ENCODE data around the gene DBN1.

DBN1 gene

DNA sequence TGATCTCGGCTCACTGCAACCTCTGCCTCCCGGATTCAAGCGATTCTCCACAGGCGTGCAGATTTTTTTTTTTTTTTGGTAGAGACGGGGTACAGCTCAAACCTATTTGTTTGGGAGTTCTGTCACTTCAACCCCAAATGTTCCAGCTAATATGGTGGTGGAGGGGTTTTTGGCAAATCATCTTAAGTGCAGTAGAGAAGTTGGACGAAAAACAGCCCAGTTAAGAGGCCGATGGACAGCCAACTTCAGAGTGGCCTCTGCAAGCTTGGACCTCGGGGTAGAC is 27.6 kb downstream of the DBN1 start:
- Histone ChIP-seq H3K4me3 (ENCODE audit: low read depth, low read length) (no peak overlapping the region), H3K4me1 (ENCODE audit: control insufficient read depth in 1 of 2, insufficient read depth in 2 of 2, low read length in 2 of 2) (peaks cover 5 to 15% of the 10 kb centered on the region in 2 experiments), H3K27ac (ENCODE audit: low read depth, low read length) (no peak overlapping the region), H4K12ac (ENCODE audit: low read depth, low read length) (no peak overlapping the region), H2BK12ac (ENCODE audit: low read length) (no peak overlapping the region), H3K79me2 (ENCODE audit: control insufficient read depth, insufficient read depth, low read length, poor library complexity) (no peaks in the 10 kb centered on the region), H2AFZ (ENCODE audit: insufficient read depth, low read length, poor library complexity) (no peak overlapping the region), H3K9me3 (ENCODE audit: insufficient read depth, low read depth, low read length) (peaks cover 6% of the 10 kb centered on the region), H3K23ac (ENCODE audit: low read length) (no peak overlapping the region), H3K79me1 (ENCODE audit: low read length) (peaks cover 2% of the 10 kb centered on the region), H2AK5ac (ENCODE audit: low read length) (no peak overlapping the region), H2BK120ac (ENCODE audit: insufficient read depth, low read length, poor library complexity) (no peak overlapping the region), H3K36me3 (ENCODE audit: control insufficient read depth in 1 of 2, insufficient read depth in 2 of 2, low read length in 2 of 2) (peaks cover 14 to 16% of the 10 kb centered on the region in 2 experiments), H4K91ac (ENCODE audit: low read depth, low read length) (no peak overlapping the region), H3K27me3 (ENCODE audit: insufficient read depth, low read length) (peaks cover 6% of the 10 kb centered on the region), H3K4ac (ENCODE audit: low read depth, low read length) (no peak overlapping the region), H3K18ac (ENCODE audit: low read length) (no peak overlapping the region), H3K4me2 (ENCODE audit: low read length) (no peak overlapping the region), H3K9ac (ENCODE audit: low read length) (no peak overlapping the region), H3K14ac (ENCODE audit: low read length) (no peak overlapping the region), H2BK5ac (ENCODE audit: low read depth, low read length, poor library complexity) (no peak overlapping the region), H4K8ac (ENCODE audit: low read depth, low read length) (peak overlapping the region; percentile 10)
- WGBS (ENCODE audit: extremely low coverage, insufficient coverage, insufficient read length): no CpG with 5 or more reads among the region's 8 CpGs
- DNase-seq: no peak

DNA sequence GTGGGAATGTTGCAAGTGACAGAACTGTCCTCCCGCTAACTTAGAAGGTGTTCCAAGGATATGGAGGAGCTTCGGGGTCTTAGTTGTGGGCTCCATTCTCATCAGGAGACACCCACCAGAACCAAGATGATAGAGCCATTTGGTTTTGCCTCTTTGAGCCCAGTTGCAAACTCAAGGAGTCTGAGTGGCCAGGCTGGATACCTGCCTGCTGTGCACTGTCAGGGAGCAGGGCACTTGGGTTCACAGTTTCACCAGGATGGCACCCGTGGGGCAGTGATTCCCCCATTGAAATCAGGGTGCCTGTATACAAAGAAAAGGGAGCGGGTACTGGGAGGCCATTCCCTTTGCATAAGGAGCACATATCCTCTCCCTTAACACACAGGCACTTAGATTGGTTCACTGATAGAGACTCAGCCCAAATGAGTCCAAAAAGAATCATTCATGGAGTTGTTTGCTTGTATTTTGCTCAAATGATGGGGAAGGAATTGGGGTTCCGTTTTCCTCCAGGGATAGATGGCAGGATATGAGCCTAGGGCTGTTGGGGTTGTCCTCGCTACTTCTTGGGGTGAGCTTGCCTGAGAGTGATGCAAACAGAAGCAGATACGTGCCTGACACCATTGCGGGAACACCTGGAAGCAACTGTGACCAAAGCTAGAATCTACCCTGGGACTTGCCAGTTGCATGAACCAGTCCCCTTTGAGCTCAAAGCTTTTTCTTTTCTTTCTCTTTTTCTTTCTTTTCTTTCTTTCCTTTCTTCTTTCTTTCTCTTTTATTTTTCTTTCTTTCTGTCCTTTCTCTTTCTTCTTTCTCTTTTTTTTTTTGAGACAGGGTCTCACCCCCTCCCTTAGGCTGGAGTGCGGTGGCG is 28.1 kb downstream of the DBN1 start:
- H3K79me2 ChIP-seq (ENCODE audit: control insufficient read depth, insufficient read depth, low read length, poor library complexity): no peaks in the 10 kb centered on the region
- H3K4me3 ChIP-seq (ENCODE audit: low read depth, low read length): no peak overlapping the region
- no peak overlapping the region for H3K14ac ChIP-seq (ENCODE audit: low read length)
- no peak overlapping the region for H3K9ac ChIP-seq (ENCODE audit: low read length)
- DNase-seq: no peak
- no peak overlapping the region for H3K27ac ChIP-seq (ENCODE audit: low read depth, low read length)
- H3K27me3 ChIP-seq (ENCODE audit: insufficient read depth, low read length): peaks cover 6% of the 10 kb centered on the region
- H3K36me3 ChIP-seq (ENCODE audit: control insufficient read depth in 1 of 2, insufficient read depth in 2 of 2, low read length in 2 of 2): peaks cover 19 to 20% of the 10 kb centered on the region in 2 experiments
- peaks cover 5 to 15% of the 10 kb centered on the region in 2 experiments for H3K4me1 ChIP-seq (ENCODE audit: control insufficient read depth in 1 of 2, insufficient read depth in 2 of 2, low read length in 2 of 2)
- H3K4ac ChIP-seq (ENCODE audit: low read depth, low read length): no peak overlapping the region
- H2AK5ac ChIP-seq (ENCODE audit: low read length): no peak overlapping the region
- H2BK12ac ChIP-seq (ENCODE audit: low read length): no peak overlapping the region
- no peak overlapping the region for H4K12ac ChIP-seq (ENCODE audit: low read depth, low read length)
- H3K18ac ChIP-seq (ENCODE audit: low read length): no peak overlapping the region
- H3K79me1 ChIP-seq (ENCODE audit: low read length): peaks cover 2% of the 10 kb centered on the region
- no peak overlapping the region for H3K23ac ChIP-seq (ENCODE audit: low read length)
- H2BK5ac ChIP-seq (ENCODE audit: low read depth, low read length, poor library complexity): no peak overlapping the region
- peaks cover 6% of the 10 kb centered on the region for H3K9me3 ChIP-seq (ENCODE audit: insufficient read depth, low read depth, low read length)
- H2AFZ ChIP-seq (ENCODE audit: insufficient read depth, low read length, poor library complexity): no peak overlapping the region
- WGBS (ENCODE audit: extremely low coverage, insufficient coverage, insufficient read length): no CpG with 5 or more reads among the region's 10 CpGs
- H3K4me2 ChIP-seq (ENCODE audit: low read length): no peak overlapping the region
- H4K91ac ChIP-seq (ENCODE audit: low read depth, low read length): no peak overlapping the region
- H4K8ac ChIP-seq (ENCODE audit: low read depth, low read length): no peak overlapping the region
- H2BK120ac ChIP-seq (ENCODE audit: insufficient read depth, low read length, poor library complexity): no peak overlapping the region

DNA sequence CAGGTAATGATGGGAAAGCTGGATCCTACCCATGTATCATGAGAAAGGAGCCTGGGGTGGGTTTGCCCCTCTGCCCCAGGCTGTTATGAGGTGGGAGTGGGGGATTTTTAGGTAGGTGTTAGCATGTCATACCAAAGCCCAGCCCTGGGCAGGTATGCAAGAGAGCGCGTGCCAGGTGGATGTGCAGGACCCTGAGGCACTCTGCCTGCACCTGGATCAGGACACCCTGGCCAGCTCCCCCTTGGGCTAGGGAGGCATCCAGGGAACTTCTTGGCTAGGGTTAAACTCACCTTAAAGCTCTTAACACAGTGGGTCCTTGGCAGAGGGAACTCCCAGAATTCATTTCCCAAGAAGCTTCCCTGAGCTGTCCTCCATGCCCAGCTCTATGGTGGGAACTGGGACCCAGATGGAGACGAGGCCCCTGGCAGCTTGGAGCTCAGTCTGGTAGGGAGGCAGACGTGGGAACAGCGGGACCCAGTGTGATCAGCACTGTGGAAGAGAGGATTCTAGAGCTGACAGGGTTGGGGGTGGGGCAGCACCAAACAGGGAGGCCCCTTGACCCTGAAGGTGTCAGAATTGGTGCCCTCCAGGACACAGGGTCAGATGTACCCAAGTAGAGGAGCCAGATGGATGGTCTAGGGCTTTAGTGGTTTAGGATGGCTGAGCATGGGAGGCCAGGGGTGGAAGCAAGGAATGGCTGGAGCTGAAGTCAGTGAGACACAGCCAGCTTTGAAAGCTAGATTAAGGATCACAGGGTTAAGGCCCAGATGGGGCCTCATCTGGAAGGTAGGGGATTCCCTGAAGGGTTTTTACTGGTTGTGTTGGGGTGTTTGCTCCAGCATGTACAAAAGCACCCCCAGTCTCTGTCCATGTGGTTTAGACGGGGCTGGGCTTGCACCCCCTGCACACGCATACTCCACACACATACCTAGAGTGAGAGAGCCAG is 29.1 kb downstream of the DBN1 start:
- no peak overlapping the region for H2AFZ ChIP-seq (ENCODE audit: insufficient read depth, low read length, poor library complexity)
- peaks cover 2% of the 10 kb centered on the region for H3K79me1 ChIP-seq (ENCODE audit: low read length)
- no peak overlapping the region for H4K8ac ChIP-seq (ENCODE audit: low read depth, low read length)
- H3K4me1 ChIP-seq (ENCODE audit: control insufficient read depth in 1 of 2, insufficient read depth in 2 of 2, low read length in 2 of 2): peaks cover 5 to 15% of the 10 kb centered on the region in 2 experiments
- no peak overlapping the region for H3K9ac ChIP-seq (ENCODE audit: low read length)
- H3K18ac ChIP-seq (ENCODE audit: low read length): no peak overlapping the region
- H2BK12ac ChIP-seq (ENCODE audit: low read length): no peak overlapping the region
- no peak overlapping the region for H3K14ac ChIP-seq (ENCODE audit: low read length)
- no peak overlapping the region for H2BK5ac ChIP-seq (ENCODE audit: low read depth, low read length, poor library complexity)
- no peak overlapping the region for H4K91ac ChIP-seq (ENCODE audit: low read depth, low read length)
- no peak overlapping the region for H3K27ac ChIP-seq (ENCODE audit: low read depth, low read length)
- peaks cover 19 to 21% of the 10 kb centered on the region in 2 experiments for H3K36me3 ChIP-seq (ENCODE audit: control insufficient read depth in 1 of 2, insufficient read depth in 2 of 2, low read length in 2 of 2)
- no peak overlapping the region for H4K12ac ChIP-seq (ENCODE audit: low read depth, low read length)
- H3K27me3 ChIP-seq (ENCODE audit: insufficient read depth, low read length): peaks cover 6% of the 10 kb centered on the region
- H3K79me2 ChIP-seq (ENCODE audit: control insufficient read depth, insufficient read depth, low read length, poor library complexity): no peaks in the 10 kb centered on the region
- DNase-seq: peak in 1 of 2 donors; percentile 45
- H3K23ac ChIP-seq (ENCODE audit: low read length): no peak overlapping the region
- WGBS (ENCODE audit: extremely low coverage, insufficient coverage, insufficient read length): no CpG with 5 or more reads among the region's 7 CpGs
- no peak overlapping the region for H3K4ac ChIP-seq (ENCODE audit: low read depth, low read length)
- no peak overlapping the region for H3K4me3 ChIP-seq (ENCODE audit: low read depth, low read length)
- H2BK120ac ChIP-seq (ENCODE audit: insufficient read depth, low read length, poor library complexity): no peak overlapping the region
- no peak overlapping the region for H2AK5ac ChIP-seq (ENCODE audit: low read length)
- no peak overlapping the region for H3K4me2 ChIP-seq (ENCODE audit: low read length)
- H3K9me3 ChIP-seq (ENCODE audit: insufficient read depth, low read depth, low read length): peaks cover 4% of the 10 kb centered on the region

DNA sequence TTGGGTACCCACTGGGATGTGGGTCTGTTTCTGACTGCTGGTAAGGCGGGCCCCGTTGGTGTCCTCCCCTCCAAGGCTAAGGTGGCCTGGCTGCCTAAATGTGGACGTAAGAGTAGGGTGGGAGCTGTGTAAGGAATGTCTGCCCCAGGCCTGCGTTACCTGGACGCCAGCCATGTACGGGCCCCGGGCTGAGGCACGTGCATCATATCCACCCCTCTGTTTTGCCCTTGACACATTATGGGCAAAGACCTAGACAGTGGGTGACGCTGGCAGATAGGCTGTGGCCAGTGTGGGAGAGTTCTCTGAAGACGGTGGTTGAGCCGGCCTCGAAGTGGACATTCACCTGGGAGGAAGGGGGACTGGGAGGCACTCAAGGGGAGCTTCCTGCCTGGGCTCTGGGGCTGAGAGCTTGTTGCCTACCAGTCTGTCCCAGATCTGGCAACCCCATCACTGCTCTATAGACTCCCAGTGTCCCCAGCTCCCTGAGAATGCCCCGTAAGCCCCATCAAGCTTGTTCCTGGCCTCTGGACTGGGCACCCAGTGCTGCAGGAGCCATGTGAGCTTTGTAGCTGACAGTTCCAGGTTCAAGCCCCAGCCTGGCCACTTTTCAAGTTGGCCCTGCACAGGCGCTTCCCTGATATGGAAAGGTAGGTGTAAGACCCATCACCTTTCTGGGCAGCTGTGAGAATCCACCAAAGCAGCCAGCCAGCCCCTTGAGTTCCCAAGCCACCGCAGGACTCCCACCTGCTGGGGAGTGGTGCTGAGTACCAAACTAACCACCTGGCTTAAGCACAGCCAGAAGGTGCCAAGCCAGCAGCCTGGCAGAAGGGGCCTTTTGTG is 30.1 kb downstream of the DBN1 start:
- Histone ChIP-seq H2AK5ac (ENCODE audit: low read length) (no peak overlapping the region), H2BK12ac (ENCODE audit: low read length) (no peak overlapping the region), H3K23ac (ENCODE audit: low read length) (no peak overlapping the region), H3K27me3 (ENCODE audit: insufficient read depth, low read length) (peaks cover 6% of the 10 kb centered on the region), H3K4me3 (ENCODE audit: low read depth, low read length) (no peak overlapping the region), H3K4me2 (ENCODE audit: low read length) (no peak overlapping the region), H3K79me1 (ENCODE audit: low read length) (peaks cover 2% of the 10 kb centered on the region), H3K9ac (ENCODE audit: low read length) (no peak overlapping the region), H3K18ac (ENCODE audit: low read length) (no peak overlapping the region), H3K14ac (ENCODE audit: low read length) (no peak overlapping the region), H3K27ac (ENCODE audit: low read depth, low read length) (no peak overlapping the region), H3K79me2 (ENCODE audit: control insufficient read depth, insufficient read depth, low read length, poor library complexity) (no peaks in the 10 kb centered on the region), H4K8ac (ENCODE audit: low read depth, low read length) (no peak overlapping the region), H4K91ac (ENCODE audit: low read depth, low read length) (no peak overlapping the region), H3K9me3 (ENCODE audit: insufficient read depth, low read depth, low read length) (peaks cover 4% of the 10 kb centered on the region), H2BK120ac (ENCODE audit: insufficient read depth, low read length, poor library complexity) (no peak overlapping the region), H3K4ac (ENCODE audit: low read depth, low read length) (no peak overlapping the region), H4K12ac (ENCODE audit: low read depth, low read length) (no peak overlapping the region), H3K36me3 (ENCODE audit: control insufficient read depth in 1 of 2, insufficient read depth in 2 of 2, low read length in 2 of 2) (peaks cover 22 to 23% of the 10 kb centered on the region in 2 experiments), H2BK5ac (ENCODE audit: low read depth, low read length, poor library complexity) (no peak overlapping the region), H3K4me1 (ENCODE audit: control insufficient read depth in 1 of 2, insufficient read depth in 2 of 2, low read length in 2 of 2) (peaks cover 5 to 15% of the 10 kb centered on the region in 2 experiments), H2AFZ (ENCODE audit: insufficient read depth, low read length, poor library complexity) (no peak overlapping the region)
- WGBS (ENCODE audit: extremely low coverage, insufficient coverage, insufficient read length): no CpG with 5 or more reads among the region's 15 CpGs
- DNase-seq: peak in 1 of 2 donors; percentile 25
